Measurements from ENCODE around the gene PHKB.
"Not testable (repeated sequence)": the region's sequence is repeated elsewhere in the genome, so short reads cannot be mapped to it uniquely, and the experiment has no call there.

Gene PHKB

GRCh38 chr16:47631131-47631530, 170.0 kb downstream of the PHKB start:
- DNase-seq = no peak

GRCh38 chr16:47634126-47634525, 173.0 kb downstream of the PHKB start:
- no peak for DNase-seq

GRCh38 chr16:47634727-47635126, 173.6 kb downstream of the PHKB start:
- DNase-seq = no peak

GRCh38 chr16:47636501-47637099, 175.5 kb downstream of the PHKB start:
- no peak for DNase-seq

- DNase-seq = no peak
Measured at GRCh38 chr16:47638175-47638574, 177.0 kb downstream of the PHKB start.

- DNase-seq = no peak
Measured at GRCh38 chr16:47640661-47641060, 179.5 kb downstream of the PHKB start.

- DNase-seq = no peak
Measured at GRCh38 chr16:47643323-47644000, 182.3 kb downstream of the PHKB start.

DNA sequence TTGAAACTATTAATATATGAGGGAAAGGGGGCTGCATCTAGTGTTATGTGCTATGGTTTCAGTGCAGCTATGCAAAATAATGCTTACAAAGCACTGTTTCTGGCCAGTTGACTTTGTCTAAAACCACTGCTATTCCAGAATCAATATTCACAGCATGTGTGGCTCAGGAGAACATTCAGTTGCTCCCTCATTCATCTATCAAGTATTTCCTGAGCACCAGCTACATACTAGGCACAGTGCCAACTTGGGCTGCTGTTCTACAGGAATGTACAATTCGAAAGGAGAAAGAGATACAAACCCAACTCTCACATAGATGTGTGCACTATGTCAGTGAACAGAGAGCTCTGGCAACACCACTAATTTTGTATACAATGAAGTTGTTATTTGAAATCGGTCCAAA, 183.0 kb downstream of the PHKB start:
- no peak for DNase-seq

- no peak for DNase-seq
Measured at GRCh38 chr16:47644661-47645060, 183.5 kb downstream of the PHKB start.

GRCh38 chr16:47646914-47647313, 185.8 kb downstream of the PHKB start:
- DNase-seq = no peak

DNA sequence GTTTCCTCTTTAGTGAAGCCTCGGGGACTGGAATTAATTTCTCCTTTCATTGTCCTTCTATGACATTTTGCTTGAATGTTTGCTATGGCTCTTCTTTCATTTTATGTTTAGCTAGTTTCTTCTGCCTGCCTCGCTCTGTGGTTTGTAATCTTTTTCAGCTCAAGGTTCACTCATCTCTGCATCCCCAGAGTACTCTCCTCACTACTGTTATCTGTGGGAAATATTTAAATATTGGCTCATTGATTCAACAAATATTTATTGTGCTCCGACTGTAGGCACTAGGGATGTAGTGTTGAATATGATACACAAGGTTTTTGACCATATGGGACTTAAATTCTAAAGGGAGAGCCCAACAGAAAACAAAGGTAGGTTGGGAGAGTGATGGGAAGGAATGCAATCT, 195.9 kb downstream of the PHKB start:
- DNase-seq = no peak

DNA sequence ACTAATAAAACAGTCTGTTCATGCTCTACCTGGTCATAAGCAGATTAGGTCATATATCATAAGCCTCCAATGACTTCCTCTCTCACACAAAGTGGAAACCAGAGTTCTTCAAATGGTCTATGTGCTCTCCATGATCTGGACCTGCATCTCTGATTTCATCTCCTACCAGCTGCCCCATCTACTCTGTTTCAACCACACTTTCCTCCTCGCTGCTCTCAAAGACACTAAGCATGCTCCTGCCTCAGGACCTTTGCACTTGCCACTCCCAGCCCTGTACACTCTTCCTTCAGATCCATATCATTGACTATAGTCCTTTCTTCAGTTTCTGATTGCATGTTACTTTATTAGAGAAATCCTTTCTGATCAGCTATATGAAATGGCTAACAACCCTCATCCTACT, 196.8 kb downstream of the PHKB start:
- no peak for DNase-seq

GRCh38 chr16:47660540-47660939, 199.4 kb downstream of the PHKB start:
- DNase-seq = no peak

DNA sequence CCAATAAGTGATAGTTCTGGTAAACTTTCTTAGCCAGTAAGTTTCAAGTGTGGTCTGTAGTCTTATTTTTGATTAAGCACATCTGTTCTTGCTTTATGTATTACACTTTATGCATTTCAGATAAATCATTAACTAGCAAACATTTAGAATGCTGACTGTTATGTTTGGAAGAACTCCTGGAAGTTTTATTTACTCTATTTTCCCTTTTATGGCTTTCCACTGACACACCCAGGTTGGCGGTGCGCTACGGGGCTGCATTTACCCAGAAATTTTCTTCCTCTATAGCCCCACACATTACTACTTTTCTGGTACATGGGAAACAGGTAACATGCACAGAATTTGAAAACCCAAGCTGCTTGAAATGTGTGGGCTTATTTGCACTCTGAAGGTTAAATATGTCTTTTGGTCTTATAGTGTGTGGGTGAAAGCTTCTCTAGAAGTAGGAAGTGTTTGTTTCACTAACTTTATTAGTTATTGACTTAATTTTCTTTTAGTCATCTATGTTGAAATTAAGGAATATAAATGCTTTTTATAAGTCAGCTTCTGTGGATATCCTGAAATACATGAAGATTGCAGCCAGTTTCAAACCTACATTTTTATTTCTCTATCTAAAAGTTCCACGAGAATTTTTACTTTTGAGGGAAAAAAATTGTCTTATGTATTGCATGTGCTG, 203.7 kb downstream of the PHKB start:
- DNase-seq = no peak

DNA sequence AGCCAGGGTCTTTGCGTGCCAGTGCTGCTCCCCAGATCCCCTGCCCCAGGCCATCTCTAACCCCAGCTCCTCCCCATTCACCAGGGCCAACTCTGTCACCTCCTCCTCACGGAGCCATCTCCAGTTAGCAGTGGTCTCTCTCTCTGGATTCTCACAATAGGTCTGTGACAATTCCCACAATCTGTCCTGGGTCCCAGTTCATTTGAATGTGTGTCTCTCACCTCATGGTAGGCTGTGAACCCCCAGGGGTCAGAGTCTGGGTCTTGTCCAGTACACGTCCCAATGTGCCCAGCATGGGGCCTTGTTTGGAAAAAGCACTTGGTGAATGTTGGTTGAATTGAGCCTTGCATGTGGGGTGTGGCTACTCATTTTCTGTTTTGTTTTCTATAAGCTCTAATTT, 205.3 kb downstream of the PHKB start:
- no peak for DNase-seq

- no peak for DNase-seq
Measured at GRCh38 chr16:47667956-47668355, 206.8 kb downstream of the PHKB start.

GRCh38 chr16:47672475-47672874, 211.3 kb downstream of the PHKB start:
- DNase-seq = no peak

- no peak for DNase-seq
Measured at GRCh38 chr16:47676635-47677177, 215.6 kb downstream of the PHKB start.

DNA sequence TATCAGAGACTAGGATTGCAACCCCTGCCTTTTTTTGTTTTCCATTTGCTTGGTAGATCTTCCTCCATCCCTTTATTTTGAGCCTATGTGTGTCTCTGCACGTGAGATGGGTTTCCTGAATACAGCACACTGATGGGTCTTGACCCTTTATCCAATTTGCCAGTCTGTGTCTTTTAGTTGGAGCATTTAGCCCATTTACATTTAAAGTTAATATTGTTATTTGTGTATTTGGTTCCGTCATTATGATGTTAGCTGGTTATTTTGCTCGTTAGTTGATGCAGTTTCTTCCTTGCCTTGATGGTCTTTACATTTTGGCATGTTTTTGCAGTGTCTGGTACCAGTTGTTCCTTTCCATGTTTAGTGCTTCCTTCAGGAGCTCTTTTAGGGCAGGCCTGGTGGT, 220.4 kb downstream of the PHKB start:
- not testable (repeated sequence) for DNase-seq

GRCh38 chr16:47687694-47688093, 226.6 kb downstream of the PHKB start:
- no peak for DNase-seq

DNA sequence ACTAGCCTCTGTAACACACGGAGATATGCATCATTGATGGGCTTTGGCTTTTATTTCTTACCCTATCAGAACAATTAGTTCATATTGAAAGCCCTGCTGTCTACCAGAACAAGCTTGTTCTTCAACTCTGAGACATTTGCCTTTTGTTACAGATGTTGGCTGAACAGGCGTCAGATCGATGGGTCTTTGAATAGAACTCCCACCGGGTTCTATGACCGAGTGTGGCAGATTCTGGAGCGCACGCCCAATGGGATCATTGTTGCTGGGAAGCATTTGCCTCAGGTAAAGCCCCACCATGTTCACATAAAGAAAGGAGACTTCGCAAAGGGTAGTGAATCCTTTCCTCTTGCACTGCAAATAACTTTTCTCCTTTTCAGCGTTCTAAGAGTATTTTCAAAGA, 232.1 kb downstream of the PHKB start:
- DNase-seq = no peak

DNA sequence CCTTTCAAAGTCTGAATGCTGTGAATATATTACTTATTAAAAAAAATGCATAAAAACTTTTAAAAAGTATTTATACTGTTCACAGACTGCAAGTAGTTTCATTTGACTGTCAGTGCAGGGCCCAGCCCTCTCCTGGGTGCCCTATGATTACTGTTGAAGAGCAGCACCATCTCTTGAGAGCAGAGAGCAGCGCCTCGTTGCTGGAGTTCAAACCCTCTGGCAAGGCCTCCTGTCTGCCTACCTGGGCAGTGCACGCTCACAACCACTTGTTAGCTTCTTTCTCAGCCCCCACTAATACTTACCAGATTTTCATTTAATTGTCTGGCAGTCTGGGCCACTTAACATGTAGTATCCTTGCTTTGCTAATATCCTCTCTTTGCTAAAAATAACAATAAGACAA, 233.4 kb downstream of the PHKB start:
- DNase-seq = no peak

DNA sequence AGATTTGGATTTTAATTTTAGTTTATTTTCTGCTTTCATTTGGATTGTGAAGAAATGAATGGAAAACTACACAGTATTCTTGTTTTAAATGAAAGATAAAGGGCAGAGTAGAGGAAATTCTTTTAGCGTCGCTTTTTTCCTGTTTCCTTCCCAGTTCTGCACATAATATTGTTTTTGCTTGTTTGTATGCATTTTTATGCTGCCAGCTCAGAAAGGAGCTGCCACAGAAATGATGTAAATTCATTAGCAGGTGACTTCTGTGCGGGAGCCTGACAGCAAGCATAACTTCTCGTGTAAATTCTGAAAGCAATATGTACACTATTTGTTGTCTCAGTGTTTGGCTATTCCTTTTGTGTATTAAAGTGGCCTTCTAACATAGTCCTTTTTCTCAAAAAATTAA, 234.6 kb downstream of the PHKB start:
- no peak for DNase-seq

DNA sequence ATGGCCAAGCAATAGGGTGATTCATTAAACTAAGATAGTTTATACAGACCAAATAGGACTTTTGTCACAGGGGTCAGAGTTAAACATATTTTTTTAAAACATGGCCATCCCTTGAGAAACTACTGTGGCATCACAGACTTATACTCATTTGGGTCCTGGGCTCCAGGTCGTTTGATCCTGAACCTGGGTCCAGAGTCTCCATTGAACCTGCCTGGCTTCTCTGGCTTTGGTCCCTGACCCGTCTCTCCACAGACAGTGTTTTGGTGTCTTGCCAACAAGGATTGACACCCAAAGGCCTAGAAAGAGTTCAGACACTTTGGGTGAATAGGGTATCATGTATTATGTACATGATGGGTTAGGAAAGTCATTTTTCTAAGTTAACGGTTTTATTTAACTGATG, 236.7 kb downstream of the PHKB start:
- no peak for DNase-seq
